ENCODE results near the gene PARP2.
"Not testable (repeated sequence)": the region's sequence is repeated elsewhere in the genome, so short reads cannot be mapped to it uniquely, and the experiment has no call there.

Gene PARP2

DNA sequence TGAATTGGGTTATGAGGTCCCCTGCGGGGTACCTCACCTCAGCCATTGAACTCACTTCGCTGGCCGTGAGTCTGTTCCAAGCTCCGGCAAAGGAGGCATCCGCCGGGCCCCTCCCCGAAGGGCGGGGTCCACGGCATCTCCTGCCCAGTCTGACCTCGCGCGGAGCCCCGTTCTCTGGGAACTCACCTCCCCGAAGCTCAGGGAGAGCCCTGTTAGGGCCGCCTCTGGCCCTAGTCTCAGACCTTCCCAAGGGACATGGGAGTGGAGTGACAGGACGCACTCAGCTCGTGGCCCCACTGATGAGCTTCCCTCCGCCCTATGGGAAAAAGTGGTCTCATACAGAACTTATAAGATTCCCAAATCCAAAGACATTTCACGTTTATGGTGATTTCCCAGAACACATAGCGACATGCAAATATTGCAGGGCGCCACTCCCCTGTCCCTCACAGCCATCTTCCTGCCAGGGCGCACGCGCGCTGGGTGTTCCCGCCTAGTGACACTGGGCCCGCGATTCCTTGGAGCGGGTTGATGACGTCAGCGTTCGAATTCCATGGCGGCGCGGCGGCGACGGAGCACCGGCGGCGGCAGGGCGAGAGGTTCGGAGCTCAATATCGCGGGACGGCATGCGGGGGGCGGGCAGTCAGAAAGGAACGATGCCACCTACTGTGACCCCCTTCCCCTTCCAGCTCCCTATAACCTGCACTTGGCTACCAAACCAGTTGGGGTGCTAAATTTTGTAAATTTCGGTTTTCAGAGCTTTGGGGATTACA, at the start of gene PARP2:
Gene PARP2, plus strand, starts transcription at position 544 of the 770 bp plus-strand sequence. Its CDS starts 7 bp downstream, at position 551.
- peak; percentile 96 for DNase-seq

- no peak for DNase-seq
Measured at GRCh38 chr14:20294636-20295035, 48.8 kb upstream of the PARP2 start.

- DNase-seq: no peak
Measured at GRCh38 chr14:20295067-20295466, 48.4 kb upstream of the PARP2 start.

DNA sequence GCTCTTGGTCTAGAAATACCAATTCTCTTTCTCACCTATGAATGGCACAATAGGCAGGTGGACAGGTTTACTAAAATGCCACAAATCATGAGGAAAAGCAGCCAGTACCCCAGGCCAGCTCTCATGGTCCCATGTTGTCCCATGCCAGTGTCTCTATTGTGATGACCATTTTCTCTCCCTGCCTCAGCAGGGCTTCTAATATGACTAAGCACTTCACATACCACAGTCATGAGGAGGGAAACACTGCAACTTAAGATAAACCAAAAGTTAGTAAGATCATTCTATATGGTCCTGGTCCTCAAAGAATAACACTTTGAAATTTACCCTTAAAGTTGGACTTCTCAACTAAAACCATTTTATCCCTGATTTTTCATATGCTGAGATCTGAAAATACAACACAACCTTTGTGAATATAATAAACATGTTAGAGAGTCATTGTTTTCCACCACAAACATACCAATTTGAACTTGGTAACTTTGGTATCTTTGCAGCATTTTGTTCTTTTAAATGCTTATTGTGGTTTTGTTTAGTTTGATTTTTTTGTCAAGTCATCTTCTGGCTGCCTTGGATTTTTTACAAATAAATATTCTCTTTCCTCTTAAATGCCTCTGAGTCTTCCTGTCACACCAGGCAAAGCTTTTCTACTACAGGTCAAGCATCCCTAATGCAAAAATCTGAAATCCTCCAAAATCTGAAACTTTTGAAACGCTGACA, 41.2 kb upstream of the PARP2 start:
- no peak for DNase-seq

DNA sequence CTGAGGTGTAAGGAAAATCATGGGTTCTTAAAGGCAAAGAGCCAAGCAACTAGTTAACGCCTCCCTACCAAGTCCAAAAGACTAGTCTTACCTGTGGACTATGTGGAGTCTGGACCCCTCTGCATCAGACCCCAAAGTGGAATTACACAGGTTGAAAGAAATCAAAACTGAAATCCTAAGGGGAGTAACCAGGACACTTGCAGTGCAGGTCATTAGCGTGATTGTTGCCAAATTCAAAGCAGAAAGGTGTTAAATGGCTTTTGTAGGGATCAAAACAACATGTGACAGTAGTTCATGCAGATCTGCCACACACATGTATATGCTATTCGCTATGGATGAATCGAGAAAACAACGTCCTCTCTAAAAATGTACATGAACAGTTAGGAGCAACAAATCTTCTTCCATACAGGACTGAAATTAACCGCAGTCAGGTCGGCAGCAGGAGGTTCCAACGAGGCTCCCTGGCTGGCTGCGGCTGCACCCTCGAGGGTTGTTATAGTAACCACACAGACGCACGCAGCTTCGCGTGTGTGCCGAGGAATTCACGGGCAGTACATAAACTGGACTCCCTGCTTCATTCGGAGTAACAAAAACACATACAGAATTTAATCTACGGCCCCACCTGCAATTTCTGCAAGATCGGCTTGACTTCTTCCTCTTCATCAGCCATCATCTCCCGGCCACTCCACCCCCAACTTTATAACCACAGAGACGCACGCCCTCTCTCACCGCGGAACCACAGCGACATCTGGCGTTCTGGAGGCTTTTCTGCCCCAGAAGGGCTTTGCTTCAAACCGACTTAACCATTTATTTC, 38.0 kb upstream of the PARP2 start, which contains the start of gene TTC5:
Gene TTC5, minus strand, starts transcription at position 687 of the 814 bp plus-strand sequence. Its CDS starts 14 bp downstream, at position 673.
- peak; percentile 97 for DNase-seq

DNA sequence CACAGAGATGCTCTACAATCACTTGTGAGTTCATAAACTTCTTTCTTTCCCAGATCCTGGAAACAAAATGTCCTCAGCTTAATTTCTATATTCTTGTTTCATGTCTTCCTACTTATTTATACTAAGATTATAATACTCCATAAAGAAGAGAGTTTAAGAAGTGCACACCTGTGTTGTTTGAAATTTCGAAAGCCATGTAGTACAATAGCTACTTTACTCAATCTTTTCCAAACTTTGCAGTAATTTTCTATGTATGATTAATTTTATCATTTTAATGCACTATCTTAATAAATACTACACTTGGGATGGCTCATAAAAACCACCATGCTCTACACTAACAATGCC, 37.4 kb upstream of the PARP2 start:
- DNase-seq: no peak

GRCh38 chr14:20314026-20314425, 29.4 kb upstream of the PARP2 start:
- no peak for DNase-seq

DNA sequence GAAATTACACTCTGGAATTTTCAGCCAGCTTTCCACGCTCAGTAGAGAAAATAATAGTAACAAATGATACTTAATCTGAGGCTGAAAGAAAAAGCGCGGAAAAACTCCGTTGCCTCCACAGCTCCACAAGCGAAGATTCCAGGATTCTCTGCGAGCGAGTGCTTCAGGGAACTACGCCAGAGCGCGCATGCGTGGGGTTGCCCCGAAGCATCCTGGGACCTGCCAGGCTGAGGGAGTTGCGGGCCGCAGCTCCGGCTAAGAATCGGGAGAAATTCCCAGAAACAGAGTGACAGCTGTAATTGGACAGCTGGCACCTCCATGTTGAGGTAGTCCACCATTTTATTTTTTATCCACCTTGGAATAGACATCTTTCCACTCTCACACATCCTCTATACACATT, 25.7 kb upstream of the PARP2 start:
- no peak for DNase-seq

DNA sequence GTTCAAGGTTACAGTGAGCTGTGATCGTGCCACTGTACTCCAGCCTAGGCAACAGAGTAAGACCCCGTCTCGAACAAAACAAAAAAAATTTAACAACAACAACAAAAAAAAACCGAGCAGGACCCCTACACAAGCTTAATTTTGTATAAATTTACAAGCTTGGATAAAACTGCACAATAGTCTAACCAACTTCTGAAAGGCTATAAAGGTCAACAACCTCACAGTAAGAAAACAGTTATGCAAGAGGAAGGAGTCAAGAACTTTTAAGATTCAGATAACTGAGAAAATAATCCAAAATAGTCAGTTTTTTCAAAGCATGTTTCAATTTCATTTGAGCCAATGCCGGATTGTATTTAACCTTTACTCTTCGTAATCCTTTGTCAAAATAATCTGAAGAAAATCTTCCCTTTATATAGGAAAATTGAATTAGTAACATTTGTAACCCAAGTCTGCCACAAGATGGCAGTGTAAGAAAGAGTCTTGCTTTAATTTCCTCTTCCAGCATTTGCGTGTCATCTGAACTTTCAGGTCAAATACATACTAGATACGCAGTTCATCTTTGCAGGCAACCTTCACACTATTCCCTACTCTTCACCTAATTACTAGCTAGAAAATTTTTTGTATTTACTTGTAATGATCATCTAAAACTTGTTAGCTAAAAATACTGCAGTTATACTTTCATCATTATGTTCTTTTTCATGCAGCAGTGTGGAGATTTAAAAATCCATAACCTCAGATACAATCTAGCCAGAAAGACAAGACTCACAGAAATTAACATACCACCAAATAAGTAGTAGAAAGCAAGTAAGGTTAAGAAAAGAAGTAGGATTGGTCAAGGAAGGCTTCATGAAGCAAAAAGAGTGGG, 16.2 kb upstream of the PARP2 start:
- DNase-seq: no peak

DNA sequence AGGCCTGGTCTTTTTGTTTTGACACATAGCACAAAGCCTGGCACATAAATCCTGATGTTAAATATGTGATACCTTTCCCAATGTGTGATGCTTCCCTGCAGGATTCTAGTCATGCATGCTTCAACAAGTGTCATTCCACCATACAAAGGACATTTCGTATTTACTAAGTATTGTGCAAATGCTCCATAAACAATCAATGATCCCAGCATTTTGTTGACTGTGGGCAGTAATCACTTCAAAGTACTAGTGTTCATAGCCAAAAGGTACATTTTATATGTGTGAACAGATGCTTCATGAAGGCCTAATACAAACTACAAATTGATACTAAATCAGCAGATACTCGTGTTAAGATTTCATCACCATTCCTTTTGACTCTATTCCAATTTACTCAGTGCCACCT, 14.7 kb upstream of the PARP2 start:
- DNase-seq: no peak

DNA sequence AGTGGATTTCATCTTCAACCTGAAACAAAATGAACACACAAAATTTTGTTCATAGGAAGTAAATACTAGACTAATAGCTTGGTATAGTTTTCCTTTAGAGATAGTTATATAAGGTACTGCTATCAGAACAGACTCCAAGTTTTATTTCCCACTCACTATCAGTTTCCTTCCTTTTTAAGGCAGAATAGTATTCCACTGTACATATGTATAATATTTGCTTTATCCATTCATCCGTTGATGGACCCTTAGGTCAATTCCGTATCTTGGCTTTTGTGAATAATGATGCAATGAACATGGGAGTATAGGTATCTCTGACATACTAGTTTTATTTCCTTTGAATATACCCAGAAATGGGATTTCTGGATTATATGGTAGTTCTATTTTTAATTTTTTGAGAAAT, 14.1 kb upstream of the PARP2 start:
- DNase-seq: no peak

GRCh38 chr14:20331053-20331613, 12.3 kb upstream of the PARP2 start:
- no peak for DNase-seq

- no peak for DNase-seq
Measured at GRCh38 chr14:20332431-20332787, 11.0 kb upstream of the PARP2 start.

GRCh38 chr14:20332788-20333493, 10.5 kb upstream of the PARP2 start, which contains the start of gene CCNB1IP1:
TSS of gene CCNB1IP1 (minus strand) at chr14:20333279. CDS start at chr14:20316523, 16,756 bp downstream.
- peak; percentile 77 for DNase-seq

DNA sequence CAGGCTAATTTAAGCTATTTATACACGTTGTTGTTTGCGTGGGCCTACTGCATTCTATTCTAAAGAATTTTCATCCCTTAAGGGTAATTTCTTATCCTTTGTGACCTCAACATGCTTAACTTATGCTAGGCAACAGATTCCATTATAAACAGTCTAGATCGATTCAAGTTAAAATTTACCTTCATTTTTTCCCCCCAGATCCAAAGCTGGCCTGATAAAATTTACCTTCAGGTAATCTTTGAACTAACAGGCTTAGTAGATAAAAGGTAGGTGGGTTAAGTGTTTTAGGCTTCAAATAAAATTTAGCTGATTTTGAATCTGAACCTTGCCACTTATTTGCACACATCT, 10.0 kb upstream of the PARP2 start:
- no peak for DNase-seq

- DNase-seq: no peak
Measured at GRCh38 chr14:20334017-20334416, 9.4 kb upstream of the PARP2 start.

- DNase-seq: not testable (repeated sequence)
Measured at GRCh38 chr14:20341032-20341431, 2.4 kb upstream of the PARP2 start.

GRCh38 chr14:20341646-20342045, 1.8 kb upstream of the PARP2 start:
- no peak for DNase-seq

DNA sequence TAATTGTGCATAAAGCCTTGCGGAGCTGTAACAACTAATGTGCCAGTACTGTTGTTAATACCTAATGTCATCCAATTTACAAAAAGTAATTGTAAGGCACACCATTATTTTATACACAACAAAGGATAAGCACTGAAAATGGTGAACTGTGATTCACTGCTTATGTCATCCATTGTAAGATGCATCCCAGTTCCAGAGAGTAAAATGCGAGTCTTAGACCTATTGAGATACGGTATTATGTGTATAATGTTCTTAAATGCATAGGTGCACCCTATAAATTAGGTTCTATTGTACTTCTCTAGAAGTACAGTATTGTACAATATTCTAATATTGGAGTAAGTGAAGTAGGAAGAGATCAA, 406 bp downstream of the PARP2 start:
- no peak for DNase-seq

- no peak for DNase-seq
Measured at GRCh38 chr14:20345366-20345765, 1.9 kb downstream of the PARP2 start.

GRCh38 chr14:20346713-20347112, 3.3 kb downstream of the PARP2 start:
- DNase-seq: no peak

- no peak for DNase-seq
Measured at GRCh38 chr14:20347747-20348146, 4.3 kb downstream of the PARP2 start.

Measured in activated CD8-positive, alpha-beta memory T cell treated with anti-CD3 and anti-CD28 coated beads for 24 hours (primary cell).